Central memory CD8-positive, alpha-beta T cell (primary cell): ENCODE data around the gene ZNF516.
A peak's percentile ranks its signal among the peaks of the same experiment; 100 is the strongest.

Experiments used
- ATAC-seq: fragments of 150-1000 bp; cut with Tn5 transposase; replicated peaks from 2 replicates; pipeline ENCODE4 v1.10.0; 2022; ENCODE audit warnings: mild to moderate bottlenecking, moderate FRiP score, moderate number of reproducible peaks; ENCODE audit not compliant: poor library complexity, severe bottlenecking; ENCODE audit errors: extremely low read depth
- DNase-seq, 2 donors: peaks; one replicate each; pipeline ENCODE4 v3.0.0; 2021; ENCODE audit warnings: low spot score in 2 of 2
- H3K27ac Mint-ChIP-seq: one replicate; pipeline ENCODE4 v1.8.0; 2022; ENCODE audit warnings: low read depth, mild to moderate bottlenecking, moderate library complexity, mixed read lengths
- H3K27me3 Mint-ChIP-seq: one replicate; pipeline ENCODE4 v1.8.0; 2022; ENCODE audit warnings: mixed read lengths
- H3K36me3 Mint-ChIP-seq: one replicate; pipeline ENCODE4 v1.8.0; 2022; ENCODE audit warnings: mild to moderate bottlenecking, moderate library complexity, mixed read lengths; ENCODE audit not compliant: insufficient read depth
- H3K4me1 Mint-ChIP-seq: one replicate; pipeline ENCODE4 v1.8.0; 2022; ENCODE audit warnings: mixed read lengths
- H3K4me3 Mint-ChIP-seq: one replicate; pipeline ENCODE4 v1.8.0; 2022; ENCODE audit warnings: mild to moderate bottlenecking, moderate library complexity, mixed read lengths
- H3K9me3 Mint-ChIP-seq: one replicate; pipeline ENCODE4 v1.8.0; 2022; ENCODE audit warnings: mixed read lengths

ZNF516 gene

DNA sequence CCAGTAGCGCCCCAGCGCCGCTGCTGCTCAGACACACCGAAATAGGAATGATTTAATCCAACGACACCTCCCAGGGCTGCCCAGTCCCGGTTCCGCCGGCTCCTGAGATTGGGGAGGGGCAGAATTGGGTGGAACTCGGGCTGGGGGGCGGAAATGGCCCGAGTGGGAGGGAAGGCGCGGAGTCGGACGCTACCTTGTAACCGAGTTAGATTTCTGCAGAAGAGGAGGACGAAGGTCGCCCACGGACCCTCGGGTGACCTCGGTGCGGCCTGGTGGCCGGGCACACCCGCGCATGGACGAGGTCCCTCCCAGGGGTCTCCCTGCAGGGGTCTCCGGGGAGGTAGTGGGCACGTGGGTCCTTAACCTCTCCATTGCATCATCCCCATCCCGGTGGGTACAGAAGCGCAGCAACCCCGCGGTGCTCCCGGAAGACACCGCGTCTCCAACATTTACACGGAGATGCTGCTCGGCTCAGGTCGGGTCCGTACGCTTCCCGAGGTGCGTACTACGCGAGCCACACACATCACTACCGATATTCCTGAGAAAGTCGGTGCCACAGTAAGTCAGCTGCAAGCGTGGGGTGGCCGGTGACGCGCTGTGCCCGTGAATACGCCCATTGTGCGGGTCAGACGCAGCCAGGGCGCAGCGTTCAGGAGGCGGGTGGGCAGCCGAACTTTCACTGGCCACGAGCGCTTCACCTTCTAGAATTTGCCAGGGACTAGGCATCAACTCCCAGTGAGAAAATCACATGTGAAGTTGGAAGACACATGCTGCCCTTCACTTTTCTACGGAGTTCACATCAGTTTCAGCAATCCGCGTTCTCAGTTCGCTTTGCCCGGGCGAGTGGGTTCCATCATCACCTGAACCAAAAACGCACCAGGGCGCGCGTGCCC is 3.0 kb downstream of the ZNF516 start:
- H3K4me1 Mint-ChIP-seq, result peaks cover 30% of the 10 kb centered on the region
- H3K9me3 Mint-ChIP-seq, result no peaks in the 10 kb centered on the region
- peaks cover 17% of the 10 kb centered on the region for H3K36me3 Mint-ChIP-seq
- DNase-seq, result no peak
- peaks cover 92% of the 10 kb centered on the region for H3K27me3 Mint-ChIP-seq
- H3K27ac Mint-ChIP-seq, result peak overlapping the region; percentile 33
- ATAC-seq, result no peak
- H3K4me3 Mint-ChIP-seq, result peak overlapping the region; percentile 82

DNA sequence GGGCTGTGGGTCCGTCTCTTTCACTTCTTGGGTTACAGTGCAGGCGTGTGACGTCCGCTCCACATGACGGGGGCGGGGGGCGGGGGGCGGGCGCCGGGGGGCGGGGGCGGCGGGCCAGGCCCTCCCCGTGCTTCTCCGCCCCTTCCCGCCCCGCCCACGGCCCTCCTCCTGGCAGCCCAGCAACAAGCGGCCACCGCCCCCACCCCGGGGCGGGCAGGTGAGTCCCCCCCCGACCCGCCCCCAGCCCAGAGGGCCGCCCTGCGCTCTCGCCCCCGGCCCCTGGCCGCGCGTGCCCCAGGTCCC is 3.6 kb downstream of the ZNF516 start:
- Mint-ChIP-seq H3K36me3 (peaks cover 18% of the 10 kb centered on the region), H3K4me3 (peak overlapping the region; percentile 82), H3K9me3 (no peaks in the 10 kb centered on the region), H3K27me3 (peaks cover 92% of the 10 kb centered on the region), H3K27ac (no peak overlapping the region), H3K4me1 (peaks cover 30% of the 10 kb centered on the region)
- ATAC-seq (peak; percentile 15), DNase-seq (no peak)

DNA sequence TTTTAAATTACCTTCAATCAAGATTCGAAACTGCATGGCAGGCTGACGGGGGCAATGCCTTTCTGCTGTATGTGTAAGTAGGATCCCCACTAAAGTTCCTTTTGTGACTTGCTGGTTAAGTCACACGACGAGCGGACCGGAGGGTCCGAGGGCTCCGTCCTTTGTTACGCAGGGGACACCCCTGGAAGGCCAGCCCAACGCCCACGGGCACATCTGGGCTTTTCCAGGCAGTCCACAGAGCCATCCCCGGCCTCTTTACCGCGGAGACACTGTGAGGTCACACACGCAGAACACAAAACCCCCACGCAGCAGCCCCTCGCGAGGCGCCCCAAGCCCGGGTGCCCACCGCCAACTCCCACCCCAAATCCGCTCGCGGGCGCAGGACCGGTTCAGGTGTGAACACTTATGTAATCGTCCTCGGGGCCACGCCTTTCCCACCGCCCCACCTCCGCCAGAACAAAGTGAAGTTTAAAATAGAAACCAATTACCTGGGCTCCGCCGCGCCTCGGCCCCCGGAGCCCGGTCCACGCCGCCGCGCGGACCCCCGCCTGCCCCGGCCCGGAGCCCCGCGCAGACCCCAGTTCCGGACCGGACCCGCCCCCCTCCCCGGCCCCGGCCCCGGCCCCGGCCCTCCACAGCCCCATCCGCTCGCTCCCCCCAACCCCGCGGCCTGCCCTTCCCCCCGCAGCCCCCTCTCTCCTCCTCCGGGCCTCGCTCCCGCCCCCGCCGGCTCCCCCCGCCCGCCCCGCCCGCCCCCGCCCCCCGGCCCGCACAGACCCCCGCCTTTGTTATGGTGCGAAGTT is 4.2 kb downstream of the ZNF516 start:
- Mint-ChIP-seq H3K4me3 (peak overlapping the region; percentile 81), H3K36me3 (peaks cover 17% of the 10 kb centered on the region), H3K9me3 (no peaks in the 10 kb centered on the region), H3K27ac (peak overlapping the region; percentile 67), H3K4me1 (peaks cover 30% of the 10 kb centered on the region), H3K27me3 (peaks cover 94% of the 10 kb centered on the region)
- DNase-seq (no peak), ATAC-seq (peak; percentile 34)

DNA sequence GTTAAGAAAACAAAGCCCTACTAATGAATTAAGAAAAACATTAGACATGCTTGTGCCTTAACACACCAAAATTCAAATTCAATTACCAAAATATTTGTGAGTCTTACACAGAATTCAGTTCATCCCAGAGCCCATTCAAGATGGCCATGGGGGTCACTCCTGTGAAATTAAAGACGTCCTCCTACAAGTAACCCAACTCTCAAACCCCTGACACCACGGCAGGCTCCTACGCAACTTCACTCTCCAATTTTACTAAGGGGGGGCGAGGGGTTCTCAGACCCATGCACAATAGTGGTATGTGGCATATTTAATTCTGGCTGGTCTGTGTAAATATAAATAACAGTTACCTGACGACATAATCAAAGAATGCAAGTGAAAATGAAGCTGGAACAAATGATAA is 5.0 kb downstream of the ZNF516 start:
- no peak overlapping the region for H3K27ac Mint-ChIP-seq
- peaks cover 30% of the 10 kb centered on the region for H3K4me1 Mint-ChIP-seq
- H3K9me3 Mint-ChIP-seq, result no peaks in the 10 kb centered on the region
- peaks cover 95% of the 10 kb centered on the region for H3K27me3 Mint-ChIP-seq
- H3K4me3 Mint-ChIP-seq, result peak overlapping the region; percentile 81
- peaks cover 17% of the 10 kb centered on the region for H3K36me3 Mint-ChIP-seq
- DNase-seq, result no peak
- no peak for ATAC-seq

DNA sequence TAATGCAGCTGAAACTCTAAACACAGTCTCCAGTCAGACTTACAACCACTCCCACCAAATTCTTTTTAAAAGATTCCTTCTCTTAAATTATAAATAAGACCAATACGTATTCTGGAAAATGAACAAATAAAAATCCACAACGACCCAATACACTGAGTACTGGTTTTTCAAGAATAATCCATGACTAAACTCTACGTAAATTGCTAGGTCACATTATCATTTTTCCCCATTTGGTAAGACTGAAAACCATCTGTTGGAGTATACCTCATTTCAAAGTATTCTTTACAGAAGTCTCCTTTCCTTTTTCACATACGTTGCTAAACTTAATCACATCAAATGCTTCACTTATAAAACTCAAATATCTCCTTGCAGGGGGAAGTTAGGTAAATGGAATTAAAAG is 6.0 kb downstream of the ZNF516 start:
- DNase-seq, result no peak
- H3K9me3 Mint-ChIP-seq, result no peaks in the 10 kb centered on the region
- peaks cover 98% of the 10 kb centered on the region for H3K27me3 Mint-ChIP-seq

DNA sequence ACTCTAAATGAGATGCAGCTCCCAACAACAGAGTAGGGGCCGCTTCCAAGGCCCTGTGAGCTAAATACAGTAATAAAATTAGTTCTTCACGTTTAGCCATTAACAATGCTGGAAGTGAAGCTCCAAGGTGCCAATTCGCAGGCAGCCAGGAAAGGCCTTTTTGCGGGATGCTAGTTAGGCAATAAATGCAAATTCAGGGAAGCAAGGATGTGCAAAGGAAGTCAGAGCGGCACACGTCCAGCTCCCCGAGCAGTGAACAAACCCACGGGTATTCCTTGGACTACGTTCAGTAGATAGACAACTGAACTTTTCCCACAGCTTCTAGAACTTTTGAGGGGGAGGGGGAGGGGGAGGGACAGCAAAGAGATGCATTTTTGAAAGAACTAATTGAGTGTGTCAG is 6.9 kb downstream of the ZNF516 start:
- H3K4me1 Mint-ChIP-seq, result peaks cover 23% of the 10 kb centered on the region
- peaks cover 12% of the 10 kb centered on the region for H3K36me3 Mint-ChIP-seq
- peaks cover 98% of the 10 kb centered on the region for H3K27me3 Mint-ChIP-seq
- H3K4me3 Mint-ChIP-seq, result no peak overlapping the region
- DNase-seq, result no peak
- H3K9me3 Mint-ChIP-seq, result no peaks in the 10 kb centered on the region
- no peak overlapping the region for H3K27ac Mint-ChIP-seq
- no peak for ATAC-seq

More for the DNA sequence above, 6.0 kb downstream of the ZNF516 start:
- no peak overlapping the region for H3K27ac Mint-ChIP-seq
- peaks cover 30% of the 10 kb centered on the region for H3K4me1 Mint-ChIP-seq
- H3K36me3 Mint-ChIP-seq, result peaks cover 17% of the 10 kb centered on the region
- H3K4me3 Mint-ChIP-seq, result no peak overlapping the region
- no peak for ATAC-seq

DNA sequence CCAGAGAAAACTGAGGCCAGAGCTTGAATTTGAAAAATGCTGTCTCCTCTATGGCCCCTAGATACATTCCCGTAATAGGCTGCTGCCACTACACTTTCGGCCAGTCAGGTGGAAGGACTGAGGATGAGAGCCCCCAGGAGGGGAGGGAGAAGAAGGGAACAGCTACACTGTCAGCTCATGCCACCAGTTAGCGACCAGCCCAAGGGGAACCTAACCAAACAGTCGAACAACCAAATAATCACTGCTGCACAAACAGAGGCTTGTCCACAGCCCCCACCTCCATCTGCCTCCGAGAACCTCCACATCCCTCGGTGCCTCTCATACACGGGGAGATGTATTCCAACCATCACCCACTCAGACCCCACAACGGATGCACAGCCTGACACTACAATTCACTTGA is 7.3 kb downstream of the ZNF516 start:
- H3K4me1 Mint-ChIP-seq, result peaks cover 18% of the 10 kb centered on the region

DNA sequence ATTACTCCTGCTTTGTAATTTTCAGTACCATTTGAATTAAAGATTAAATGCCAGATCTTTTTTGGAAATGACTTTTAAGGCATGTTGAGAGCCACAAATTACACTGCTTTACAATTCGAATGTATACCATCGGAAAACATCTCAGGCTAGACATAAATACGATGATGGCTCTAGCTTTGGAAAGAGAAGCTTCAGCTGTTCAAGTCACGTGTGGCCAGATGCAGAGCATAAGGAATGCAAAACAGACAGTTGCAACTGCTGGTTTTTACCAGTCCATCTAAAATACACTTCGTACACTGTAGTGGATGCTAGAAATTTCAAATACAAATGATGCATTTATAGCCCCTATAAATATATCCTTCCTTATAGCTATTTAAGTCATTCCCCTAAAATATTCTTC is 8.0 kb downstream of the ZNF516 start:
- no peak for DNase-seq
- Mint-ChIP-seq H3K27me3 (peaks cover 98% of the 10 kb centered on the region), H3K4me3 (no peak overlapping the region), H3K27ac (no peak overlapping the region), H3K36me3 (peaks cover 6% of the 10 kb centered on the region), H3K4me1 (peaks cover 11% of the 10 kb centered on the region), H3K9me3 (no peaks in the 10 kb centered on the region)
- ATAC-seq, result no peak

More for the DNA sequence above, 7.3 kb downstream of the ZNF516 start:
- H3K27me3 Mint-ChIP-seq, result peaks cover 98% of the 10 kb centered on the region
- H3K27ac Mint-ChIP-seq, result no peak overlapping the region
- peaks cover 11% of the 10 kb centered on the region for H3K36me3 Mint-ChIP-seq
- no peak for DNase-seq
- H3K4me3 Mint-ChIP-seq, result no peak overlapping the region
- ATAC-seq, result no peak
- H3K9me3 Mint-ChIP-seq, result no peaks in the 10 kb centered on the region

DNA sequence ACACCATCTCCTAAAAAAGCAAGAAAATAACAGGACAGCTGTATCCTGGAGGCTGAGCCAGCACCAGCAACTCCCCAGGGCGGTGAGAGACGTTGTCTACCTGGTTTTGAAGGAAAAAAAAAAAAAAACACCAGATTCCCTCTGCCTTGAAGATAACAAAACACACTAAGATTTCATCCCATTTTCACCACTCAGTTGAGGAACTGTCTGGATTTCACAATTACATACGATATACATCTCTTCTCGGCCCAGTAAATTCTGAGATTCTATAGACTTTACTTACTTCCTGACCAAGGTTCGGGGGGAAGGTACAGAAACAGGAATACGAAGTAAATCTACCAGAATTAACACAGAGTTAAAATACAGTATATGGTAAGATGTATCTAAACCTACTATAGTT is 8.5 kb downstream of the ZNF516 start:
- Mint-ChIP-seq H3K27me3 (peaks cover 95% of the 10 kb centered on the region), H3K4me1 (peaks cover 7% of the 10 kb centered on the region), H3K4me3 (no peak overlapping the region), H3K9me3 (no peaks in the 10 kb centered on the region), H3K27ac (no peak overlapping the region), H3K36me3 (peaks cover 4% of the 10 kb centered on the region)
- ATAC-seq (no peak), DNase-seq (no peak)

DNA sequence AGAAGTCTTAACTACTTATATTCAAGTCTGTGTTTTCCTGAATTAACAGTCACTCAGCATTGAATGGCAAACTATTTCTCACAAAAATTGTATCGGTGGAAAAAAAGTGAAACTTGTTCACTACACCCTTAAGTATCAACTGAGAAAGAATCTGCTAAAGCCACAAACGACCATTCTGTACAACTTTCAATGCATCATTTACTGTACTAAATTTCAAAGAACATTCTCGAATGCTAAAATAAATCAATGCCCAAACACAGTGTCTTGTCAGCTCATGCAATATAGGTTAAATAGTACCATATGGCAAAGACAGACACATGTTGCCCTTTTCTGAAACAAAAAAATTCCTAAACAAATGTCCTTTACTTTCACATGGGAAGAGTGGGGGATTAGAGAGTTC is 9.0 kb downstream of the ZNF516 start:
- Mint-ChIP-seq H3K4me1 (peaks cover 6% of the 10 kb centered on the region), H3K4me3 (no peak overlapping the region), H3K27me3 (peaks cover 92% of the 10 kb centered on the region), H3K27ac (no peak overlapping the region), H3K36me3 (peaks cover 4% of the 10 kb centered on the region), H3K9me3 (no peaks in the 10 kb centered on the region)
- DNase-seq (no peak), ATAC-seq (no peak)

DNA sequence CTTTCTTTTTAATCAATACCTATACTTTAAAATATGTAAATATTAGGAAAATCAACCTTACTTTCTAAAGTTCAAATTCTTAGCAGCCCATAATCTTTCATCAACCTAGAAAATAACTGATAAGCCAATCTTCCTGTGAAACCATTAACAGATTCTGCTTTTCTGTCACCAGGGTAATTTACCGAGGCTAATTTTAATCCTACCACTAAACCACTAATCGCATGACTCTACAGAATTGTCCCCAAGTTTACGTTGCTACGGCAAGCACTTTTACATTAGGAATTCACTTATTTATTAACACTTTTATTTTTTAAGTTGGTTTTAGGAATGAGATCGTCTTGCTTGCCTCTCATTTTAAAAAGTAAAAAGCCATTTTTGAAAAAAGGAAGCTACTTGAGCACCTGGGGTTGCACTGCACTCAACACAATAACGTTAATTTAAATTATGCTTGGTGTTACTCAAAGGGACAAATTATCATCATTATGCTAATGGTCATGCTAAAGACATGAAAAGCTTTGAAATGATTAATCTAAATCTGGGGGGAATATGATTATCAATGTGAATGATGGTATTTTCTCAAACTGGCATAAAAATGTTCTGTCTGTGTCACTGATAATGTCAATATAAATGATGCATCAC is 10.2 kb downstream of the ZNF516 start:
- Mint-ChIP-seq H3K27me3 (peaks cover 80% of the 10 kb centered on the region), H3K36me3 (peaks cover 2% of the 10 kb centered on the region), H3K27ac (no peak overlapping the region), H3K9me3 (no peaks in the 10 kb centered on the region), H3K4me1 (no peaks in the 10 kb centered on the region), H3K4me3 (no peak overlapping the region)
- ATAC-seq (no peak), DNase-seq (no peak)

DNA sequence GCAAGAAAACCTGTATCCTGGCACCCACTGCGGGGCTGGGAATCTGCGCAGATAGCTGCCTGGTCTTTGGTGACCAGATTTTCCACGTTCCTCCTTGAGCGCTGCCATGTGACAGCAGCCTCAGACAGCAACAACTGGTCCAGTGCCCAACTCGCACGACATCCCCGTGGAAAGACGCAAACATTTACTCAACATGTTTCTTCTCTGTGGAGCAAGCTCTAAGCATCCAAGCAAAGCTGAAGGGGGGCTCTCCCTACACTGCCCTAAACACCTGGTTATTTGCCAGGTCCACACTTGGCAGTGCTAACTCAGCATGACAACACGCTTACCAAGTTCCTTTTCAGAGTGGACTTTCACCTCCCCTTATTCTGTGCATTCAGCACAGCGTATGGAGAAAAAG is 11.3 kb downstream of the ZNF516 start:
- H3K4me1 Mint-ChIP-seq, result no peaks in the 10 kb centered on the region
- peaks cover 69% of the 10 kb centered on the region for H3K27me3 Mint-ChIP-seq
- no peak for DNase-seq
- H3K9me3 Mint-ChIP-seq, result no peaks in the 10 kb centered on the region
- H3K36me3 Mint-ChIP-seq, result peaks cover 2% of the 10 kb centered on the region
- no peak for ATAC-seq
- H3K4me3 Mint-ChIP-seq, result no peak overlapping the region
- no peak overlapping the region for H3K27ac Mint-ChIP-seq
